ENCODE results near the gene CRABP2. TPM values are rescaled to one million over a fixed set of nuclear protein-coding genes. Genes with fewer than 3 reads are reported as not detected.

Gene CRABP2
- total and polyA plus RNA-seq, 12 donors = 0.25 to 2.7 (median 1.3) TPM; not detected in 1

DNA sequence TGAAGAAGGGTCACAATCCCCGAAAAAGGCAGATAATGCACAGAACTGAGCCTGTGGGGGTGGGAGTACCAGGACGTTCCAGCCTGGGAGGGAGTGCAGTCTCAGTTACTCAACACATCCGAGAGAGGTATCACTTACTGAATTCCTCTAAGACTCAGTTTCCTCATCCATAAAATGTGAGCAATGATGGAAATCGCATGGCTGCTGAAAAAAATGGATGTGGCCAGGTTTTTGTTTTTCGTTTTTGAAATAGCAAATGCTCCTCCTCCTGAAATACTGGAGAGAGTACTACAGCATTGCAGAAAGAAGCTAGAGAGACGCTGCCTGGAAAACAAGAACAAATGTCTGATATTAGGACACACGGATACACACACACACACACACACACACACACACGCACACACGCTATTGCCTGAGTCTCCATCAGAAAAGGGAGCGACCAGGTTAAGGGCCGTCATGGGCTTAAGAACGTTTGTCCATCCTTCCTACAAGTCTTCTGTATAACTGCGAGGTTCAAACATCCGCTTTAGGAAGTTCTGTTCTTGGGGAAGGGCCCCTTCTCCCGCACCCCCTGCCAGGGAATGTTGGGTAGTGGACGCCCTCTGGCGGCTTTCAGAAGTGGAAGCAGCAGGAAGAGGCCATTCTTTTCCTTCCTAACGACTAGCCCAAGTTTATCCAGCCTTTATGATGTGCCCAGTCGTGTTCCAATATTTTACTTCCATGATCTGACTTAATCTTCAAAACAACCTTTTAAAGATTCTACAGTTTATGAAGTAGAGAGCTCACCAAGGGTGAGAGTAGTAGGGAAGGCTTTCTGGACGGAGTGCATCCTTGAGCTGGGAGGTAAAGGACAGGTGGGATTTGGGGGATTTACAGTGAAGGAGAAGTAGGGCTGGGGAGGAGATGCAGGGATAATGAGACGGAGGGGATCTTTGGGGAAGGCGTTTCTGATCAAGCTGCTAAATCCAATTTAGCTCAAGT is 27.5 kb downstream of the CRABP2 start:
- Histone ChIP-seq H3K4me3 (peak overlapping the region; percentile 61 to 94 (median 84)), H3K4me1 (peaks cover 23 to 53% (median 42%) of the 10 kb centered on the region in 9 donors), H3K27ac (peak overlapping the region; percentile 68 to 99 (median 92)), H3K27me3 (peaks cover 0 to 68% (median 0%) of the 10 kb centered on the region in 7 donors), H3K36me3 (peaks cover 0 to 25% (median 6%) of the 10 kb centered on the region in 9 donors), H3K9me3 (no peaks in the 10 kb centered on the region)
- ATAC-seq (peak; percentile 53 to 83 (median 70)), DNase-seq (peak; percentile 68 to 87)
- TF ChIP-seq, protein P1, sequence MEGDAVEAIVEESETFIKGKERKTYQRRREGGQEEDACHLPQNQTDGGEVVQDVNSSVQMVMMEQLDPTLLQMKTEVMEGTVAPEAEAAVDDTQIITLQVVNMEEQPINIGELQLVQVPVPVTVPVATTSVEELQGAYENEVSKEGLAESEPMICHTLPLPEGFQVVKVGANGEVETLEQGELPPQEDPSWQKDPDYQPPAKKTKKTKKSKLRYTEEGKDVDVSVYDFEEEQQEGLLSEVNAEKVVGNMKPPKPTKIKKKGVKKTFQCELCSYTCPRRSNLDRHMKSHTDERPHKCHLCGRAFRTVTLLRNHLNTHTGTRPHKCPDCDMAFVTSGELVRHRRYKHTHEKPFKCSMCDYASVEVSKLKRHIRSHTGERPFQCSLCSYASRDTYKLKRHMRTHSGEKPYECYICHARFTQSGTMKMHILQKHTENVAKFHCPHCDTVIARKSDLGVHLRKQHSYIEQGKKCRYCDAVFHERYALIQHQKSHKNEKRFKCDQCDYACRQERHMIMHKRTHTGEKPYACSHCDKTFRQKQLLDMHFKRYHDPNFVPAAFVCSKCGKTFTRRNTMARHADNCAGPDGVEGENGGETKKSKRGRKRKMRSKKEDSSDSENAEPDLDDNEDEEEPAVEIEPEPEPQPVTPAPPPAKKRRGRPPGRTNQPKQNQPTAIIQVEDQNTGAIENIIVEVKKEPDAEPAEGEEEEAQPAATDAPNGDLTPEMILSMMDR (IDR thresholded peaks at IDR 0.05) = peak; percentile 76 to 95 (median 89)
- 2 to 3% methylated on average over 22 of the region's 22 CpGs for WGBS, 2 donors
- intact Hi-C loops (cut with DNase I) = loop anchor here (1.0 to 5.0 kb wide), 8 partner anchors 17 to 221 kb away; partner anchors contain the start of gene PRCC (in 1 of the 10)

DNA sequence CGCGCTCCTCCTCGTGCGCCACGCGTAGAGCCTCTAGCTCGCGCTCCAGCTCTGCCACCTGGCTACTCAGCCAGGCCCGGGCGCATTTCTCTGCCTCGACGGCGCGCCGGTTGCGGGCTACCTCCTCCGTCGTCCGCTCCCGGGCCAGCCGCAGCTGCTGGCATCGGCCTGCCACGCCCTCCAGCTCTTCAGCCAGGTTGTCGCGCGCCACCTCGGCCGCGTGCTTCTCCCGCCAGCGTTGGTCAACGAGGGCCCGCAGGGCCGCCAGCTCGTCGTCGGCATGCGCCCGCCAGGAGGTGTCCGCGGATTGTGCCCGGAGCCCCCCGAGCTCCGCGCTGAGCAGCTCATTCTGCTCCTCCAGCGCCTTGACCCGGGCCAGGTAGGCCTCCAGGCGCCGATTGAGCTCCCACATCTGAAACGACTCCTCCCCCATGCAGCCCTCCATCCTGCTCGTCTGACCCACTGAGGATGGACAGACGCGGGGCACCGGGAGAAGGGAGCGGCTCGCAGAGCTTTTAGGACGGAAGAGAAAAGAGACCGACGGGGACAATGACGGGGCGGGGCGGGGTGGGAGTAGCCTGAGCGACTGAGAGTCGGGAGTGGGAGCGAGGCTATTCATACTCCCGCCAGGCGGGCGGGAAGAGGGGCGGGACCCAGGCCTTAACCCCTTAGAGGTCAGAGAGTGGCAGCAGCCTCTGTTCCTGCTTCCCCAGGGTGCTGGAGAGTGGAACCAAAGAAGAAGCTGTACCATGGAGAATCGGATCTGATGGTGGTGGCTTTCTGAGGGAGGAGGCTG is 28.4 kb downstream of the CRABP2 start, which contains the start of gene NES:
Gene NES, minus strand, starts transcription at position 588 of the 796 bp plus-strand sequence. Its CDS starts 143 bp downstream, at position 445.
- TF ChIP-seq, protein P1 (IDR thresholded peaks at IDR 0.05) = no peak
- Histone ChIP-seq H3K27ac (peak within 1 kb of the TSS; percentile 68 to 99 (median 92)), H3K27me3 (peaks cover 0 to 64% (median 0%) of the 10 kb centered on the region in 7 donors), H3K36me3 (peaks cover 0 to 34% (median 12%) of the 10 kb centered on the region in 9 donors), H3K9me3 (no peaks in the 10 kb centered on the region), H3K4me3 (peak within 1 kb of the TSS; percentile 61 to 94 (median 84)), H3K4me1 (peaks cover 23 to 61% (median 45%) of the 10 kb centered on the region in 9 donors)
- intact Hi-C loops (cut with DNase I) = loop anchor here in 5 of 10 donors (1.0 to 5.0 kb wide), 6 partner anchors 16 to 220 kb away; partner anchors contain the start of gene PRCC (in 1 of the 5)
- ATAC-seq (peak; percentile 84 to 94 (median 90)), DNase-seq (peak; percentile 85 to 91)
- 1% methylated on average over 61 to 70 of the region's 70 CpGs for WGBS, 2 donors

DNA sequence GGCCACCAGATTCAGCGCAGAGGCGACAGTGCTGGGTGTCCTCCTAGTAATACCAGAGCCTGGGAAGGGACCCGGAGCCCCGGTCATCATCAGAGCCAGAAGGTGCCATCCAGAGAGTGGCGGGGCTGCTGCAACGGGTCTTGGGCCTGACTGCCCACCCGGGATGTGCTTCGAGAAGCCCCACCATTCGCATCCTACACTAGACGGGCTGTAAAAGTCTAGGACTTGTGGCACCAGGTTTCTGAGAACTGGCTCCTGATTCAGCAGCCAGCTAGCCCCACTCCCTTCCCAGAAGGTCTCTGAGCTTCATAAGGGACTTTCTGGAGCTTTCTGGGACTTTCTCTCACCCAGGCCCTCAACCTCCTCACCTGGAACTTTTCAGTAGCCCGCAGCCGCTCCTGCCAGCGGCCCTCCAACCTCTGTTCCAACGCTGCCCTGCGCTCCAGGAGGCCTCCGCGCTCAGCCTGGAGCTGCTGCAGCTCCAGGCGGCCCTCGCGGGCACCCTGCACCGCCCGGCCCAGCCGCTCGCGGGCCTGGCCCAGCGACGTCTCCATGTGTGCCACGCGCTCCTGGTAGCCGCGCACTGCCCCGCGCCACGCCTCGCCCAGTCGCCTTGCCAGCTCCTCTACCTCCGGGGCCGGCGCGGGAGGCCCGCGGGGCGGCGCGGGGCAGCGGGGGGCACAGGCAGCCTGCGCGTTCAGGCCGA is 29.1 kb downstream of the CRABP2 start:
- Histone ChIP-seq H3K4me1 (peaks cover 23 to 69% (median 50%) of the 10 kb centered on the region in 9 donors), H3K4me3 (peak overlapping the region; percentile 61 to 94 (median 84)), H3K36me3 (peaks cover 0 to 42% (median 20%) of the 10 kb centered on the region in 9 donors), H3K27me3 (peaks cover 0 to 57% (median 0%) of the 10 kb centered on the region in 7 donors), H3K27ac (peak overlapping the region; percentile 68 to 99 (median 92)), H3K9me3 (no peaks in the 10 kb centered on the region)
- ATAC-seq (peak in 4 of 8 donors; percentile 6 to 58 (median 18)), DNase-seq (no peak)
- intact Hi-C loops (cut with DNase I) = loop anchor here in 5 of 10 donors (2.0 to 5.0 kb wide), 4 partner anchors 15 to 219 kb away; partner anchors contain the start of gene PRCC (in 1 of the 5)
- TF ChIP-seq, protein P1 (IDR thresholded peaks at IDR 0.05) = no peak
- WGBS, 2 donors = 3 to 5% methylated on average over 44 to 49 of the region's 49 CpGs

Measured in heart right ventricle (tissue), 16 donors.